CD4-positive, alpha-beta T cell treated with Interleukin-17A for 4 hours (primary cell): ENCODE data around the gene FOLR2.

Experiments used
- DNase-seq: peaks from one replicate; pipeline ENCODE4 v3.0.0-alpha.2; 2020; ENCODE audit warnings: mixed read lengths

Gene FOLR2

GRCh38 chr11:72230764-72231365 is 14.3 kb downstream of the FOLR2 start:
- DNase-seq: no peak

- DNase-seq: no peak
Measured at GRCh38 chr11:72231396-72232259, 15.0 kb downstream of the FOLR2 start.

DNA sequence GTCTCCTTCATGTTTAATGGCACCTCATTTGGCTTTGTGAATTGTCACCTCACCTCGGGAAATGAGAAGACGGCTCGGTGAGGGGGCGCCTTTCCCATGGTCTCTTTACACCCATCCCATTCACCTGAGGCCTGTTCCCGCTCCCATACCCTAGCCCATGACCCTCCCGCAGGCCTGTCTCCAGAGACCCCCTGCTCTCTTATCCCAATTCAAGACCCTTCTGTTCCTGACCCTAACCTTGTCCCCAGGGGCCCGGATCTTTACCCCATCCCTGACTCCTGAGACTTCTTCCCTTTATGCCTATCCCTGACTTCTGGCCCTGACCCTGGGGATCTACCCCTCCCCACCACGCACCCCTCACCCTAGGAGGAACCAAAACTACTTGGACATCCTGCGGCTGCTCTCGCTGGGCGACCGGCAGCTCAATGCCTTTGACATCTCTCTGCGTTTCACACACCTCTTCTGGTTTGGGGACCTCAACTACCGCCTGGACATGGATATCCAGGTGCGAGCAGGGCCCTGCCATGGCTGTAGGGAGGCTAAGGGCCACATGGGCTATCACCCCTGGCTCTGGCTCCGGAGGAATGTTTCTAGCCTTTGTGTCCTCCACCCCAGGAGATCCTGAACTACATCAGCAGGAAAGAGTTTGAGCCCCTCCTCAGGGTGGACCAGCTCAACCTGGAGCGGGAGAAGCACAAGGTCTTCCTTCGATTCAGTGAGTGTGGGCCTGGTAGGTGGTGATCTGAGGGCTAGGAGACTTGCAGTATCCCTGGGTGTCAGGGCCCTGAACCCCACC is 15.9 kb downstream of the FOLR2 start:
- DNase-seq: no peak

- DNase-seq: no peak
Measured at GRCh38 chr11:72233056-72233772, 16.6 kb downstream of the FOLR2 start.

DNA sequence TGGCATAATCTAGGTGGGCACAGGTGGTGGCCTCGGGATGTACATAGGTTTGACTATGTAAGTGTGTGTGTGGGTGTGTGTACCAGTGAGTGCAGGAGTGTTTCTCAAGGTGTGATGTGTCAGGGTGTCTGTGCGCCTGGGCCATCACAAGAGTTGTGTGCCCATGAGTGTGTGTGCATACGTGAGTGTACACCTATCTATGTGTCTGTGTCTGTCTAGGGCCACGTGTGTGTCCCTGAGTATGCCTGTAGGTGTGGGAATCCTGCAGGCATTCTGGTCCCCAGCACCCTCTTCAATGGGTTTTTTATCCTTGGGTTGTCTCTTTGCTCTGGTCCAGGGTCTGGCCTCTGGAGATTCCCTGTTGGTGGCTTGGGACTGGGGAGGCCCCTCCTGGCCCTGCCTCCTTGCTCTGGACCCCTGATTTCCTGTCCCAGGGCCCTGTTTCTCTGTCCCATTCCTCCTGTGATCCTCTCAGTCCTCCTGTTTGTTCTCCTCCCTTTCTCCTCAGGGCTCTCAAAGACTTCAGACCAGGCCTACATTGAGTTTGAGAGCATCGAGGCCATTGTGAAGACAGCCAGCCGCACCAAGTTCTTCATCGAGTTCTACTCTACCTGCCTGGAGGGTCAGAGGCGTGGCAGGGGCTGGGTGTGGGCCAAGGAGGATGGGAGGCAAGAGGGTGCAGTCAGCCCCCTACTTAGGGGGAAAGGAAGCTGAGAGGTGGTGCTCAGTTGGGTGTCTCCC is 17.3 kb downstream of the FOLR2 start:
- no peak for DNase-seq

DNA sequence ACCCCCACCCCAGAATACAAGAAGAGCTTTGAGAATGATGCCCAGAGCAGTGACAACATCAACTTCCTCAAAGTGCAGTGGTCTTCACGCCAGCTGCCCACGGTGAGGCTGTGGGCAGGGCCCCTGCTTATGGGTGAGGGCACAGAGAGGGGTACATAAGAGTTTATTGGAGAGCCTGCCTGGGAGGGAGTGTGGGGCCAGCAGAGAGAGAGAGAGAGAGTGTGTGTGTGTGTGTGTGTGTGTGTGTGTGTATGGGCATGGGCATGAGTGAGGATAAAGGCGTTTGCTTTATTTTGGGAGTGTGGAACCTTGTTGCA is 17.9 kb downstream of the FOLR2 start:
- no peak for DNase-seq

DNA sequence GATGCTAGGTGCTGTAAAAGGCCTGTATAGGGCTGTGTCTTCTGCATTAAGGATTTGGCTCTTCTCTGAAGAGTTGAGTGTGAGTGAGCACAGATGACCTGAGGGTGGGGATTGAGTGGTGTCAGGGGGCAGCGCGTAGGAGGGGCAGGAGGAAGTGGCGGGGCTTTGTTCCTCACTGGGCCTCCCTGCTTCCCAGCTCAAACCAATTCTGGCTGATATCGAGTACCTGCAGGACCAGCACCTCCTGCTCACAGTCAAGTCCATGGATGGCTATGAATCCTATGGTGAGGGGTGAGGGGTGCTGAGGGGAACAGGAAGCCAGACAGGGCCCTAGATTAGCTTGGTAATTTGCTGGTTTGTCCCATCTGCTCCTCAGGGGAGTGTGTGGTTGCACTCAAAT is 18.3 kb downstream of the FOLR2 start:
- DNase-seq: no peak

DNA sequence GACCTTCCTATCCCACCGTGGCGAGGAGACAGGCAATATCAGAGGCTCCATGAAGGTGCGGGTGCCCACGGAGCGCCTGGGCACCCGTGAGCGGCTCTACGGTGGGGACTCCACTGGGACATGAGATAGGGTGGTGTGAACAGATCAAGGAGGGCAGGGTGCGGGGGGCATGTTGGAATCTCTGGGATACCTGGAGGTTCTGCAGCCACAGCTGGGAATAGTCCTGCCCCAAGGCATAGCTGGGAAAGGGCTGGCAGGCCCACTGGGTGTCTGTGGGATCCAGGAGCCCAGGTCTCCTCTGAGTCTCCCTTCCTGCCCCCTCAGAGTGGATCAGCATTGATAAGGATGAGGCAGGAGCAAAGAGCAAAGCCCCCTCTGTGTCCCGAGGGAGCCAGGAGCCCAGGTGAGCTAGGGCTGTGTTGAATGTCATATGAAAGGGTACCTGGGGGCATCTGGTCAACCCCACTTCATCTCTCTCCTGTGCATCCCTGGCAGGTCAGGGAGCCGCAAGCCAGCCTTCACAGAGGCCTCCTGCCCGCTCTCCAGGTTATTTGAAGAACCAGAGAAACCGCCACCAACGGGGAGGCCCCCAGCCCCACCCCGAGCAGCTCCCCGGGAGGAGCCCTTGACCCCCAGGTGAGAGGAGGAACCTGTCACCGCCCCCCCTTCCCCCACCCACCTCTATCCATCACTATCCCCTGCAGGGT is 18.9 kb downstream of the FOLR2 start:
- DNase-seq: no peak

DNA sequence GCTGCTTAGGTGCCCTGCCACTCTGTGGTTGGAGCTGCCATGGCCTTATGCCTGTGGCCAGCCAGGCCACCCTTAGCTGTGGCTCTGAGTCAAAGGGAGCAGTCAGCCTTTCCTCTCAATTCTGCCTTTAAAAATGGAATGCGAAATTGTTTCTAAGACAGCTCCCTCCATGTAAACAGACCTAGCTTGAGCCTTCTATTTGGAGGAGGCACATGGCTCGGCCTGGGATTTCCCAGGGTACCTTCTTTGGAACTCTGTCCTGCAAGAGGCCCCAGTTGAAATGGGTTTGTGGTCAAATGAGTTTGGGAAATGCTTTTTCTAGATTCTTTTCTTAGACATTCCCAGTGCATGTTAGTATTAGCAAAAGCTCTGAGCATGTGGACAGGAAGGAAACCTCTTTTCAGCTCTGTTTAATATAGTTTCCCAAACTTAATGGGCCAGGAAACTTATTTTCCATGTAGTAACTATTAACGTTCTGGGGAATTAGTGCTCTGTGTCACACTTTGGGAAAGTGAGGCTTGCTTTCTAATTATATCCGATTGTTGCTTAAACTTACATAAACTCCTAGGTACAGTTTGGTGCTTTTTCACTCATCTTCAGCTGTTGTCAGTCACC is 19.6 kb downstream of the FOLR2 start:
- no peak for DNase-seq

- no peak for DNase-seq
Measured at GRCh38 chr11:72236774-72237111, 20.1 kb downstream of the FOLR2 start.

DNA sequence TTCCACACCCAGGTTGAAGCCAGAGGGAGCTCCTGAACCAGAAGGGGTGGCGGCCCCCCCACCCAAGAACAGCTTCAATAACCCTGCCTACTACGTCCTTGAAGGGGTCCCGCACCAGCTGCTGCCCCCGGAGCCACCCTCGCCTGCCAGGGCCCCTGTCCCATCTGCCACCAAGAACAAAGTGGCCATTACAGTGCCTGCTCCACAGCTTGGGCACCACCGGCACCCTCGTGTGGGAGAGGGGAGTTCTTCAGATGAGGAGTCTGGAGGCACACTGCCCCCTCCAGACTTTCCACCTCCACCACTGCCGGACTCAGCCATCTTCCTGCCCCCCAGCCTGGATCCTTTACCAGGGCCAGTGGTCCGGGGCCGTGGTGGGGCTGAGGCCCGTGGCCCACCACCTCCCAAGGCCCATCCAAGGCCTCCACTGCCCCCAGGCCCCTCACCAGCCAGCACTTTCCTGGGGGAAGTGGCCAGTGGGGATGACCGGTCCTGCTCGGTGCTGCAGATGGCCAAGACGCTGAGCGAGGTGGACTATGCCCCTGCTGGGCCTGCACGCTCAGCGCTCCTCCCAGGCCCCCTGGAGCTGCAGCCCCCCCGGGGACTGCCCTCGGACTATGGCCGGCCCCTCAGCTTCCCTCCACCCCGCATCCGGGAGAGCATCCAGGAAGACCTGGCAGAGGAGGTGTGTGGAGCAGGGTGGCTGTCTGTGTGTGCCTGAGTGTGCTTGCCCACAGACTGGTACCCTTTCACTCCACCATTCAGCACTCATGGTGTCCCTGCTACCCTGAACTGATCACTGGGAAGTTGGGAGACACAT is 20.7 kb downstream of the FOLR2 start:
- no peak for DNase-seq

- DNase-seq: peak; percentile 63
Measured at GRCh38 chr11:72238040-72238450, 21.5 kb downstream of the FOLR2 start.

- no peak for DNase-seq
Measured at GRCh38 chr11:72238492-72239312, 22.1 kb downstream of the FOLR2 start.

GRCh38 chr11:72239313-72239848 is 22.8 kb downstream of the FOLR2 start:
- no peak for DNase-seq

DNA sequence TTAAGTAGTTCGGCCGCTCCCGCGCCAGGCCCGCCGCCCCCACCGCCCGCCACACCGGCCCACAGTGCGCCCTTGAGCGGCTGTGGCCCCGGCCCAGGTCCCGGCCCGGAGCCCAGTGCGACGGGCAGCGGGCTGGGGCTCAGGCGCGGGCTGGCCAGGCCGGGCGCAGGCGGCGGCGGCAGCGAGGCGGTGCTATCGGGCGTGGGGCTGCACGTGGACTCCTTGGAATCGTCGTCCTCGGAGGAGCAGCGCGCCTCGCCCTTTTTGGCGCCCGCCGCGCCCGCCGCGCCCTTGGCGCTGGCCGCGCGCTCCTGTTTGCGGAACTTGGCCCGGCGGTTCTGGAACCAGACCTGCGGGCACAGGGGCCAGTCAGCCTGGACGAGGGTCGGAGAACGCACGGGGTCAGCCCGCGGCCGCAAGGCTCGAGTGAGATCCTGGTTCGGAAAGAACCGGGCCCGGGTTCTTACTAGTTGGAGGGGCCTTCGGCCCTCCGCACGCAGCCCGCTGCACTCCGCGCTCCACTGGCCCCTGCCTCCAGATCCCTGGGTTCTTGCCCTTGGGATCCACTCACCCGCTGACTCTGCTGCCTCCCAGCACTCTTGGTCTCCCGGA is 23.4 kb downstream of the FOLR2 start:
- DNase-seq: no peak

- DNase-seq: no peak
Measured at GRCh38 chr11:72240461-72241290, 24.1 kb downstream of the FOLR2 start.

DNA sequence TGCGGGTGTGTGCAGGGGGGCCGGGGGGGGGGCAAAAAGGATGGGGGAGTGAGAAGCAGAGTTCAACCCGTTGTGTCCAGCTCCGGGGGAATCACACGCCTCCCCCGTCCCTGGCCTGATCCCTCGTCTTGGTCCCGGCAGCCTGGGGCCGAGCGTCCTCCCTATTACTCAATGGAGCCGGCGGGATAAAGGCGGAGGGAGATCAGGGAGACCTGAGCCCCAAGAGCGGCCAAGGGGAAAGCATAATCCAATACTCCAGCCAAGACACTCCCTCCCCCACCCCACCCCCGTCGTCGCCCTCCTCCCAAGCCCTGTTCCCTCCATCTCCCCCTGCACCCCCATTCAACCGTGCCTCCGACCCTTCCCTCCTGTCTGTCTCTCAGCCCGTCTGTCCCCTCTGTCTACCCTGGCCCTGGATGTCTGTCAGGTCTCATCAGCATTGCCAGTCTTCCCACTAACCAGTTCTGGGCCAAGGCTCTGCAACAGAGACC is 24.7 kb downstream of the FOLR2 start:
- DNase-seq: no peak

GRCh38 chr11:72242141-72242540 is 25.5 kb downstream of the FOLR2 start:
- DNase-seq: no peak
